GM18511 (cell line): ENCODE measurements around the gene C19orf85.
"Not testable (repeated sequence)": the region's sequence is repeated elsewhere in the genome, so short reads cannot be mapped to it uniquely, and the experiment has no call there.

Experiments
- ATAC-seq: cut with Tn5 transposase; IDR thresholded peaks from one replicate; pipeline ENCODE4 v1.9.1; 2021; ENCODE audit warnings: mild to moderate bottlenecking, moderate library complexity; ENCODE audit not compliant: unreplicated experiment

Gene C19orf85

GRCh38 chr19:55464662-55465054 lies at the start of gene C19orf85:
TSS of gene C19orf85 (minus strand) at chr19:55464751. CDS start at chr19:55464554, 197 bp downstream.
- no peak for ATAC-seq

GRCh38 chr19:55508120-55508519 lies 43.6 kb upstream of the C19orf85 start:
- ATAC-seq = no peak

GRCh38 chr19:55504981-55505380 lies 40.4 kb upstream of the C19orf85 start:
- ATAC-seq = no peak

GRCh38 chr19:55504252-55504603 lies 39.7 kb upstream of the C19orf85 start:
- ATAC-seq = no peak

- ATAC-seq = peak; percentile 96
These were observed 39.1 kb upstream of the C19orf85 start for GRCh38 chr19:55503502-55504251.

- ATAC-seq = no peak
These were observed 38.6 kb upstream of the C19orf85 start for GRCh38 chr19:55503157-55503501.

GRCh38 chr19:55502197-55502952 lies 37.8 kb upstream of the C19orf85 start:
- ATAC-seq = no peak

- ATAC-seq = no peak
These were observed 35.9 kb upstream of the C19orf85 start for GRCh38 chr19:55500368-55500952.

GRCh38 chr19:55498246-55498840 lies 33.8 kb upstream of the C19orf85 start:
- no peak for ATAC-seq

GRCh38 chr19:55497763-55498162 lies 33.2 kb upstream of the C19orf85 start:
- no peak for ATAC-seq

GRCh38 chr19:55496820-55497219 lies 32.3 kb upstream of the C19orf85 start:
- not testable (repeated sequence) for ATAC-seq

GRCh38 chr19:55495646-55496349 lies 31.2 kb upstream of the C19orf85 start:
- no peak for ATAC-seq

- no peak for ATAC-seq
These were observed 29.7 kb upstream of the C19orf85 start for GRCh38 chr19:55494172-55494761.

- no peak for ATAC-seq
These were observed 29.2 kb upstream of the C19orf85 start for GRCh38 chr19:55493645-55494171.

GRCh38 chr19:55493052-55493644 lies 28.6 kb upstream of the C19orf85 start:
- no peak for ATAC-seq

- ATAC-seq = no peak
These were observed 27.9 kb upstream of the C19orf85 start for GRCh38 chr19:55492362-55492944.

- no peak for ATAC-seq
These were observed 27.2 kb upstream of the C19orf85 start for GRCh38 chr19:55491546-55492360.

- ATAC-seq = no peak
These were observed 26.2 kb upstream of the C19orf85 start for GRCh38 chr19:55490478-55491432.
